T-helper 2 cell treated with Interferon-gamma antibody and Interleukin-4, amounts not matched to agents 5 μg/mL and 100 μg/mL, for 36 hours (primary cell): ENCODE results near the gene SYNCRIP.
"Not testable (repeated sequence)": the region's sequence is repeated elsewhere in the genome, so short reads cannot be mapped to it uniquely, and the experiment has no call there.

Experiments used
- DNase-seq: peaks from one replicate; pipeline ENCODE4 v3.0.0; 2021; ENCODE audit warnings: low spot score
- H3K27ac Mint-ChIP-seq: one replicate; pipeline ENCODE4 v1.8.0; 2021; ENCODE audit warnings: mild to moderate bottlenecking, mixed read lengths
- H3K27me3 Mint-ChIP-seq: one replicate; pipeline ENCODE4 v1.8.0; 2021; ENCODE audit warnings: low read depth, mixed read lengths
- H3K36me3 Mint-ChIP-seq: one replicate; pipeline ENCODE4 v1.8.0; 2021; ENCODE audit warnings: low read depth, mixed read lengths
- H3K4me1 Mint-ChIP-seq: one replicate; pipeline ENCODE4 v1.8.0; 2021; ENCODE audit warnings: low read depth, mixed read lengths
- H3K4me3 Mint-ChIP-seq: one replicate; pipeline ENCODE4 v1.8.0; 2022; ENCODE audit warnings: mild to moderate bottlenecking, moderate library complexity, mixed read lengths
- H3K9me3 Mint-ChIP-seq: one replicate; pipeline ENCODE4 v1.8.0; 2021; ENCODE audit warnings: mixed read lengths

SYNCRIP gene

GRCh38 chr6:85568411-85568810 is 74.3 kb downstream of the SYNCRIP start:
- Mint-ChIP-seq H3K27me3 (no peaks in the 10 kb centered on the region), H3K36me3 (peaks cover 53% of the 10 kb centered on the region), H3K4me1 (peaks cover 6% of the 10 kb centered on the region), H3K4me3 (no peak overlapping the region), H3K27ac (no peak overlapping the region), H3K9me3 (peaks cover 3% of the 10 kb centered on the region)
- DNase-seq: no peak

DNA sequence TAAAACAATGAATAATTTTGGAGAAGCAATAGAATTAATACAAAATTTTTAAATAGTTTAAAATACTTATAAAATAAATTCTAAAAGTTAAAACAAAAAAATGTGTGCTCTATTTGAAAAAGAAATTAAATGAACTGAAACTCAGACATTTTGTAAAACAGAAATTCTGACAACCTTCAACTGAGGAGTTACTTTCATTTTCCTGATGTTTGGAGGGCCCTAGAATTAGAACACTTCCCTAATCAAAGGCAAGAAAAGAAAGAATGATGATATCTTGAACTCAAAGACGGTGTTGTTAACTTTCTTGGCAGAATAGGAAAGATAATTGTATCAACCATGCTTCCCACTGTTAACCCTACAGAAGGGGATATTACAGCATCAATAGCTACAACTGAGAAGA is 77.0 kb downstream of the SYNCRIP start:
- Mint-ChIP-seq H3K9me3 (peaks cover 3% of the 10 kb centered on the region), H3K4me1 (peaks cover 6% of the 10 kb centered on the region), H3K4me3 (no peak overlapping the region), H3K36me3 (peaks cover 48% of the 10 kb centered on the region), H3K27me3 (no peaks in the 10 kb centered on the region), H3K27ac (no peak overlapping the region)
- no peak for DNase-seq

DNA sequence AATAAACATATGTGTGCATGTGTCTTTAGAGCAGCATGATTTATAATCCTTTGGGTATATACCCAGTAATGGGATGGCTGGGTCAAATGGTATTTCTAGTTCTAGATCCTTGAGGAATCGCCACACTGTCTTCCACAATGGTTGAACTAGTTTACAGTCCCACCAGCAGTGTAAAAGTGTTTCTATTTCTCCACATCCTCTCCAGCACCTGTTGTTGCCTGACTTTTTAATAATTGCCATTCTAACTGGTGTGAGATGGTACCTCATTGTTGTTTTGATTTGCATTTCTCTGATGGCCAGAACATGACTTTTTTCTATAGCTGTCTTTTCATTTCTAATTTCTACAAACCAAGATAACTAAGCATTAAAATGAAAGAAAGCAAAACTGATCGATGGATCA is 78.5 kb downstream of the SYNCRIP start:
- not testable (repeated sequence) for H3K9me3 Mint-ChIP-seq, H3K4me3 Mint-ChIP-seq, H3K27me3 Mint-ChIP-seq, H3K4me1 Mint-ChIP-seq, DNase-seq, H3K27ac Mint-ChIP-seq
- H3K36me3 Mint-ChIP-seq: peaks cover 47% of the 10 kb centered on the region
